IPS-NIHi11 (cell line): ENCODE results near the gene ADIPOR2.
"Not testable (repeated sequence)": the region's sequence is repeated elsewhere in the genome, so short reads cannot be mapped to it uniquely, and the experiment has no call there.

Source experiments
- DNase-seq: peaks from one replicate; pipeline ENCODE4 v3.0.0; 2012; ENCODE audit warnings: mixed read lengths, low spot score

The ADIPOR2 gene

GRCh38 chr12:1812650-1813302 is 121.9 kb downstream of the ADIPOR2 start:
- no peak for DNase-seq

- DNase-seq, result no peak
Observed at GRCh38 chr12:1814266-1814665, 123.4 kb downstream of the ADIPOR2 start.

DNA sequence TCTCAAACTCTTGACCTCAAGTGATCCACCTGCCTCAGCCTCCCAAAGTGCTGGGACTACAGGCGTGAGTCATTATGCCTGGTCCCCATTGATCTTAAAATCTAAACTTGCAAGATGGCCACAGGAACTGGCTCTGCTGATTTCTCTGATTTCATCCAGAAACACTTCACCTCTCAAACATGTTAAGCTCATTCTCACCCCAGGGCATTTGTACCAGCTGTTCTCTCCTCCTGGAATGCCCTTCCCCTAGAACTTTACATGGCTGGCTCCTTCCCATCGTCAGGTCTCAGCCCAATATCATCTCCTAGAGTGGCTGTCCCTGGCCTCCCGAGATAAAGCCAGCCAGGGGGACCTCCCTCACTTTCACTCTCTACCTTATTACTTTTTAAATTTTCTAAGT is 124.2 kb downstream of the ADIPOR2 start:
- no peak for DNase-seq

DNA sequence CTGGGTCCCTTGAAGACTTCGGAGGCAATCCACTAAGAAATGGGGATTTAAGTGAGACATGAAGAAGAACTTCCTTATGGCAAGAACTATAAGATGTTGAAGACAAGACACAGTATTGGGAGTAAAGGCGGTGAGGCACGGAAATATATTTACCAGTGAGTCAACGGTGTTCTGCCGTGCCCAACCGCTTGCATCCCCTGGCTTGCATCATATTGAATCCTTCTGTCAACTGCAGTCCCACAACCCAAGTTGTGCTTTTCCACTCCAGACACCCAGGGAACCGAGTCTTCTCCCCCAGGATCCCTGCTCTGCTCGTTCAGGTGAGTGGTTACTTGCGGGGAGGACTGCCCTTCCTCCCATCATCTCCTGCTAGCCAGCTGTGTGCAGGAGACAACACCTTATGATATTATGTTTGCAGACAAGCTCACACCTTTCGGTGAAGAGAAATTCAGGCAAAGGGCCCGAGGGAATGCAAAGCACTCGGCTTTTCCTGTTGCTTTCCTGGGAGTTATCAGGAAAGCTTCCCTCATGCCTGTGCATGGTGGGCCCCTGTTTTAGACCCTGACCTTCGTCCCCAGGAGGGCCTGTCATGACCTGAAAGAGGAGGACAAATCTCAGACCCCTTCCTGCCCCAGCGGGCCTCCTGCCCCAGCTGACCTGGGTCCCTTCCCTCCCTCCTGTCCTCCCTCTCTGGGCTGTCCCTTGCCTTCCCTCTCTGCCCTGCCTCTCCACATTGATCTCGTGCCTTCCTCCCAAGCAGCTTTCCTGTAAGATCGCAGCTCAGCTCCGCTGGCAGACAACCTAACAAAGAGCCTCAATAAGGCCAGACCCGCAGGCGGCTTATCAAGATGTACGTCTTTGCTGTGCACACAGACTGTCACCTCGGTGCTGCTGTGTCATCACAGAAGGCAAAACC is 125.2 kb downstream of the ADIPOR2 start:
- no peak for DNase-seq

DNA sequence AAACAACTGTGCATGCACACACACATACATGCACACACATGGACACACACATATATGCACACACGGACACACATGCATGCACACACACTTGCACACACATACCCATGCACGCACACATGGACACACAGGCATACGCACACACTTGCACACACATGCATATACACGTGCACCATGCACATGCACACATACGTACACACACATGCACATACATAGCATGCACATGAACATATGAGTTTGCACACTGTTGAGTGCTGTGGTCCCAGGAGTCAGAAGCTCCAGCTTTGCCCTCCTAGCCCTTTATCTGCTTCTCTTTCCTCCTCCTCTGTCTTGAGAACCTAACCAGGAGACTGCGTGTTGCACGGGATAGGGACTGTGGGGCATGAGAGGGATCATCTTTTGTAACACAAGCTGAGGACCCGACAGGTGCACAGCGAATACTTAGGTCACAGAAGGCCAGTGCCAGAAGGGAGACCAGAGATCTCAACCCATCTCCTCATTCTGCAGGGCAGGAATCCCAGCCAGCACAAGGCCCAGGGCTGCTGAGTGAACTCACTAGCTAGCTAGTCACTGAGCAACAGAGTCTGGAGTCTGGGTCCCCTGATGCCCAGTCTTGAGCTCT is 126.0 kb downstream of the ADIPOR2 start:
- no peak for DNase-seq

DNA sequence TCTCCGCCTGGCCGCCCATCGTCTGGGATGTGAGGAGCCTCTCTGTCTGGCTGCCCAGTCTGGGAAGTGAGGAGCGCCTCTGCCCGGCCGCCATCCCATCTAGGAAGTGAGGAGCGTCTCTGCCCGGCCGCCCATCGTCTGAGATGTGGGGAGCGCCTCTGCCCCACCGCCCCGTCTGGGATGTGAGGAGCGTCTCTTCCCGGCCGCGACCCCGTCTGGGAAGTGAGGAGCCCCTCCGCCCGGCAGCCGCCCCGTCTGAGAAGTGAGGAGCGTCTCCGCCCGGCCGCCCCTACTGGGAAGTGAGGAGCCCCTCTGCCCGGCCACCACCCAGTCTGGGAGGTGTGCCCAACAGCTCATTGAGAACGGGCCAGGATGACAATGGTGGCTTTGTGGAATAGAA is 127.1 kb downstream of the ADIPOR2 start:
- not testable (repeated sequence) for DNase-seq

- no peak for DNase-seq
Observed at GRCh38 chr12:1819050-1819449, 128.2 kb downstream of the ADIPOR2 start.

DNA sequence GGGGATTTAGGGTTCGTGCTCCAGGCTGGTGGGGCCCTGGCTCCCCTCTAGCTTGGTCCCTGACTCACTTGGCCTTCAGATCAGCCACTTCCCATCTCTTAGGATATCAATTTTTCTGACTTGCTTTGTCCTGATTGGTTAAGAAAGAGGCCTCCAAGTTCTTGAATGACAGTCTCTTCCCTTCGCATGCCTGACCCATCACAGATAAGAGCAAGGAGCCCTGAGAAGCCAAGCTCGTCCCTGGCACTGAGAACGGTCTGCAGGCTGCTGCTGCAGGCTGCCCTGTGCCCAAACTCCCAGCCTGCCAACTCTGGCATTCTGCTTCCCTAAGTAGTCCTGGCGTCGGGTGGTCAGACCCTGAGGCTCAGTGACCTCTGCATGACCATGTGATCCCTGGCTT is 128.7 kb downstream of the ADIPOR2 start:
- no peak for DNase-seq

GRCh38 chr12:1820191-1820895 is 129.5 kb downstream of the ADIPOR2 start, which contains the start of gene LRTM2:
TSS of gene LRTM2 (plus strand) at chr12:1820565. CDS start at chr12:1828149, 7,584 bp downstream.
- no peak for DNase-seq

DNA sequence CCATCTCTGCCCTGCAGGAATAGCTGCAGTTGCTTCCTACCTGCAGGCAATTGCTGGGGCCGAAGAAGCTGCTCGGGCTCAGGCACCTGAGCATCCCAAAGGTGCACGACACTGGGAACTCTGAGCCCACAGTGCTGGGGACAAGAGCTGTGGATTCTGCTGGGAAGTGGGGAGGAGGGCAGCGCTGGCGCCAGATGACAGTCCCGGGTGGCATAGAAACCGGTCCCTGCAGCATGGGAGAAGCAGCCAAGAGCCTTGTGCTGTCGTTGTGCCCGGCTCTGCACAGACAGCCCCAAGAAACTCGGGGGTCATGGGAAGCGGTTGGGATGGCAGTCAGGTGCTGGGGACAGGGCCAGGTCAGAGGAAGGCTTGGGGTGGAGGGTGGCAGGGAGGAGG is 130.0 kb downstream of the ADIPOR2 start:
- no peak for DNase-seq

DNA sequence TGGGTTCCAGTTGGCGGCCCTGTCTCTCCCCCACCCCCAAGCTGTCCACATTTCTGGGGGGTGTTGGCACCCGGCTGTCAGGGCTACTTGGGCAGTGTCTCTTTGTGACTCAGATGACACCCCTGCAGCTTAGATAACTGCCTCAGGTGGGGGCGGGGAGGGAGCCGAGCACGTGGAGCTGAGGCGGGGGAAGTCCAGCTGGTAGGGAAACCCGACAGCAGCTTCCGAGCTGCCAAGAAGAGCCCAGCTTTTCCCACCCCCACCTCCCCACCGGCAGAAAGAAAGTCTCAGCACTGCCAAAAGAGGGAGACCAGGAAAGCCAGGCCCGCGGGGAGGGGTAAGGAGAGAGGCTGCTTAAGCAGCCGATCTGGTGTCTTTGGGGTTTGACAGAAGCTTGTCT is 130.9 kb downstream of the ADIPOR2 start:
- no peak for DNase-seq

DNA sequence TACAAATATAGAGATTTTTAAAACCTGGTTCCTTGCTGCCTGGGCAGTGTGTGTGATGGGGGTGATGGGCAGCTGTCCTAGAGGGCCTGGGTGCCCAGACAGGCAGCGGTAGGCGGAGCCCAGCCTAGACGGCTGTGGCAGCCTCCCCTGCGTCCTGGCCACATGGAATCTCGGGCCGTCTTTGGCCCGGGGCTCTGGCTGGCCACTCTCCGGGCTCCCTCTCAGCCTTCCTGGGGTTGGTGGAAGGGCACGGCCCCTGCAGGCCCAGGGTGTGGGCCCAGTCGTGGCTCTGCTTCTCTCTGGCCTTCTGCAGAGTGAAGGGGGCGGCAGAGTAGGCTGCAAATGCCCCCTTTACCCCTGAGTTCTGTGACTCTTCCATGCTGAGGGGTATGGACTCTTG is 131.8 kb downstream of the ADIPOR2 start:
- DNase-seq, result no peak

GRCh38 chr12:1823237-1823636 is 132.4 kb downstream of the ADIPOR2 start:
- no peak for DNase-seq

DNA sequence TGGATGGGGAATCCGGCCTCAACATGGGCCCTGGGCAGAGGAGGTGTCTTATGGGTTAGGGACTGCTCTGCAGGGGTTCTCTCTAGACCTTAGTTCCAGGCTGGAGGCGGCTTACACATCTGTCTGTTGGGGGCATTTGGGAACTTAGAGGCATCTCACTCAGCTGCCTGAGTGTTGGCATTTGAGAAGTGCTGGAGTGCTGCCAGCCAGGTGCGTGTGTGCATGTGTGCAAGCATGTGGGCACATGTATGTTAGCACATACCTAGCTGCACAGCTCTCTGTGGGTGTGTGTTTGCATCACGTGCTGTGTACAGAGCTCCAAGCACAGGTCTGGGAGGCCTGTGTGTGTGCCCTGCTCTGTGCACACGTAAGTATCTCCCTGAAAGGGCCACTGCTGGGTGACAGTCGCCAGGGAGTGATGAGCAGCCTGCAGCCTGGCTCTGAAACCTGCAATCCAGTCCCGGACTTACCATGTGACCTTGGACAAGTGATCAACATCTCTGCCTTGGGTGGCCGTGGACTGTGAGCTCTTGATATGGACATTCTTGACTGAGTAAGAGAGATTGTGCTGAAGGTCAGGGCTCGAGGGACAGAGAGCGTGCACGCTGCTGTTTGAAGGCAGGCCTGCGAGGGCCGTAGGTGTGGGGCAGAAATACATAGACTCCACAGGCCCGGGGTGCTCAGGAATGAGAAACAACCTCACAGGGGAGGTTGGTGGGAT is 134.7 kb downstream of the ADIPOR2 start:
- no peak for DNase-seq

GRCh38 chr12:1826401-1826800 is 135.5 kb downstream of the ADIPOR2 start:
- DNase-seq, result no peak

- no peak for DNase-seq
Observed at GRCh38 chr12:1826867-1827705, 136.2 kb downstream of the ADIPOR2 start.

- no peak for DNase-seq
Observed at GRCh38 chr12:1827826-1828805, 137.2 kb downstream of the ADIPOR2 start.

GRCh38 chr12:1828856-1829255 is 138.0 kb downstream of the ADIPOR2 start:
- no peak for DNase-seq

DNA sequence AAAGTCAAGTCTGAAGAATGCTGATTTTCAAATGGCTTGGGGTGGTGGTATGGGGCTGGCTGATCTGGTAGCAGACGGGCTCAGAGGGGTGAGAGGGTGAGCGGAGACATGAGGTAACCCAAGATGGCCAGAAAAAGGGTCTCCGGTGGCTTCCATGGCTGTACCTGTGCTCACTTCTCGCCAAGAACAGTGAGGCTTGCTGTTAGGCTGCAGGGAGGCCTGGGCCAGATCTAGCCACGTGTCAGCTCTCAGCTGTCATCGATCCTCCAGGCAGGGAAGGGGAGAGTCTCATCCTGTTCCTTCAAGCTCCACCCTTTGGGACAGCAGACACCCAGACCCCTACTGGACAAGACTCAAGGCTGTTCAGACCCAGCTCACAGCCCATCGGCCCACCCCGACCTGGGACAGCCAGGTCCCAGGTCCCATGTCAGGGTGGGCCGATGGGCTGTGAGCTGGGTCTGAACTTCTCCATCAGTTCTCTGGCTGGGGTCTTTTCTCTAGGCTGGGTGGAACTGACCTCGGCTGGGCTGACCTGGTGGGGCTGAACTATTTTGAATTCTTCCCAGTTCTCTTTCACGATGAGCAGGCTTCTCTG is 138.5 kb downstream of the ADIPOR2 start:
- no peak for DNase-seq
